ENCODE measurements around the gene TMEM132C.

- no peak for TF ChIP-seq CTCF (IDR thresholded peaks at IDR 0.05)
- no peak for TF ChIP-seq POLR2A (IDR thresholded peaks at IDR 0.05)
Observed at GRCh38 chr12:128747441-128747840, 480.5 kb downstream of the TMEM132C start.

Data from right lobe of liver (tissue), 4 donors.